OCI-LY7 (cell line): ENCODE results near the gene PRDM5.

Experiments
- CTCF ChIP-seq: fragments of 200-600 bp; sonication (generic); conservative IDR thresholded peaks from 2 replicates; pipeline ENCODE4 v1.5.1; 2014; ENCODE audit warnings: mild to moderate bottlenecking, antibody characterized with exemption, low read length, moderate library complexity, mixed read lengths
- EZH2phosphoT487 ChIP-seq: fragments of 200-600 bp; sonication (generic); IDR thresholded peaks from 2 replicates; pipeline ENCODE4 v1.6.1; 2018; ENCODE audit warnings: low read depth, borderline replicate concordance, mild to moderate bottlenecking, mixed run types, antibody characterized with exemption, low read length, moderate library complexity, mixed read lengths

GRCh38 chr4:120733968-120734367, 188.6 kb downstream of the PRDM5 start:
- TF ChIP-seq CTCF: no peak
- no peak for TF ChIP-seq EZH2phosphoT487
